CD8-positive, alpha-beta memory T cell (primary cell): ENCODE measurements around the gene MTNR1B. TPM values are rescaled to one million over a fixed set of nuclear protein-coding genes. Genes with fewer than 3 reads are reported as not detected.

Experiments
- CTCF ChIA-PET: fragments of 350-600 bp; sonication (Branson Sonifier 250); formaldehyde crosslinking; loops from one replicate; lab custom pipeline; 2021; ENCODE audit warnings: antibody characterized with exemption; lab: Charles Lee
- POLR2A ChIA-PET: fragments of 350-600 bp; sonication (Branson Sonifier 250); formaldehyde crosslinking; loops from one replicate; lab custom pipeline; 2021; ENCODE audit warnings: antibody characterized with exemption; lab: Charles Lee
- DNase-seq, 5 donors: peaks; one replicate each; pipeline versions ENCODE4 v3.0.0 to v3.0.0-alpha.2; 2020 to 2022; ENCODE audit warnings: mixed read lengths in 1 of 5
- H3K27ac ChIP-seq: one replicate; pipeline ENCODE4 v1.7.0; 2013; ENCODE audit warnings: low read depth, mild to moderate bottlenecking, low read length, moderate library complexity
- H3K27me3 ChIP-seq: 2 replicates; pipeline ENCODE4 v1.7.0; 2013; ENCODE audit warnings: low read length, mild to moderate bottlenecking; ENCODE audit not compliant: insufficient read depth, poor library complexity, severe bottlenecking
- H3K36me3 ChIP-seq: 2 replicates; pipeline ENCODE4 v1.7.0; 2013; ENCODE audit warnings: mild to moderate bottlenecking, low read length, moderate library complexity; ENCODE audit not compliant: insufficient read depth
- H3K4me1 ChIP-seq: 2 replicates; pipeline ENCODE4 v1.7.0; 2013; ENCODE audit warnings: mild to moderate bottlenecking, low read length, moderate library complexity; ENCODE audit not compliant: insufficient read depth
- H3K4me3 ChIP-seq: 2 replicates; pipeline ENCODE4 v1.7.0; 2013; ENCODE audit warnings: mild to moderate bottlenecking, low read length
- H3K9me3 ChIP-seq: 2 replicates; pipeline ENCODE4 v1.7.0; 2013; ENCODE audit warnings: mild to moderate bottlenecking, low read length
- H3K27ac Mint-ChIP-seq, 8 donors: one replicate each; pipeline ENCODE4 v1.8.0; 2020 to 2021; ENCODE audit warnings: mixed read lengths in 8 of 8, mild to moderate bottlenecking in 6 of 8, inconsistent platforms in 3 of 8, moderate library complexity in 3 of 8
- H3K27me3 Mint-ChIP-seq, 2 donors: one replicate each; pipeline ENCODE4 v1.8.0; 2020 to 2021; ENCODE audit warnings: mixed read lengths in 2 of 2, mild to moderate bottlenecking in 1 of 2, moderate library complexity in 1 of 2
- H3K36me3 Mint-ChIP-seq, 3 donors: one replicate each; pipeline ENCODE4 v1.8.0; 2020 to 2021; ENCODE audit warnings: mixed read lengths in 3 of 3, inconsistent platforms in 1 of 3, mild to moderate bottlenecking in 1 of 3
- H3K4me1 Mint-ChIP-seq, 3 donors: one replicate each; pipeline ENCODE4 v1.8.0; 2020 to 2021; ENCODE audit warnings: mixed read lengths in 3 of 3, inconsistent platforms in 1 of 3, mild to moderate bottlenecking in 1 of 3
- H3K4me3 Mint-ChIP-seq, 7 donors: one replicate each; pipeline ENCODE4 v1.8.0; 2020 to 2021; ENCODE audit warnings: mixed read lengths in 7 of 7, mild to moderate bottlenecking in 6 of 7, moderate library complexity in 4 of 7, inconsistent platforms in 2 of 7
- H3K9me3 Mint-ChIP-seq, 5 donors: one replicate each; pipeline ENCODE4 v1.8.0; 2020 to 2022; ENCODE audit warnings: mixed read lengths in 5 of 5, mild to moderate bottlenecking in 3 of 5, moderate library complexity in 2 of 5, inconsistent platforms in 1 of 5
- polyA plus RNA-seq: library from polyadenylated mRNA; unstranded; fragments of 300-500 nt; fragmentation: Illumina TruSeq; gene quantifications from one replicate; pipeline ENCODE4 v1.2.3, GENCODE V29; 2021
- total RNA-seq, 2 experiments: library from RNA; stranded (reverse); gene quantifications; one replicate each; pipeline ENCODE4 v1.2.3, GENCODE V29; 2021

Gene MTNR1B
- total and polyA plus RNA-seq, 3 experiments from 2014 or later = not detected

DNA sequence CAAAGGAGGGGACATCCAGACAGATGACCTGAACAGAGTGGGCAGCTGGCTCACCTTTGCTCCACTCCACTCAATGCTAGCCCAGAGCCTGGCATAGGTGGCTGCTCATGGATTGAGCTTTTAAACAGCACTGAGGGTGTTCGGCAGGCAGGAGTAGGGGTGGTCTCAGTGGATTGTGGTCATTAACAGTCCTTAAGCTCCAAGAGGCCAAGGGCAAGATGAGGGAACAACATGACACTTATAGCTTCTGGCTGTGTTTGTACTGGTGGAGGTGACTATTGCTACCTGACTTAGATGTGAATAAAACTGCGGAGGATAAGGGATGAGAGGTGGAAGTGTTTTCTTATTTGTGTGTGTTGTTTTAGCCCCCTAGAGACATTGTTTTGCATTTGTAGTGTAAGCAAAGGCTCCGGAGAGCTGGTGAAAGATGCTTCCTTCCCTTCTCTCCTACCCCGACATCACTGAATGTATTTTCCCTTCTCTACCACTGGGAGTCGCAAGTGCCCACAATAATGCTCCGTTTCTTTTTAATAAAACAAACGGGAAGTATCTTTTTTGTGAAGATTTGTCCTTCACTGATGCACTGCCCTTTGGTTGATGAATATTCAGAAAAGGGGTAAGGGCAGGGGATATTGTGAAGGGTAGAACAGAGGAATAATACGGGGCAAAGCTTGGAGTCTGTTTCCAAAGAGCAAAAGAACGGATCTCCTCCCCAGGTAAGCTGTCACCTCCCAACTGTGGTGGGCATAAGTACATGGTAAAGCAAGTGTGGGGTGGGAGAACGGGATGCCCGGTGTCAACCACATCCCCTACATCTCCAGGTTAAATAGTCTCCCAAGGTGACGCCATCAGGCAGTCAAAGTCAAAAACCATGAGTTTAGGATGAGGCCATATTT is 27.5 kb upstream of the MTNR1B start:
- Mint-ChIP-seq H3K27ac (peak overlapping the region in 1 of 8 donors; percentile 47), H3K27me3 (peaks cover 0 to 6% of the 10 kb centered on the region in 2 donors), H3K4me1 (no peaks in the 10 kb centered on the region), H3K4me3 (no peak overlapping the region), H3K36me3 (no peaks in the 10 kb centered on the region), H3K9me3 (peaks cover 0 to 15% (median 5%) of the 10 kb centered on the region in 5 donors)
- DNase-seq = no peak
- Histone ChIP-seq H3K4me3 (no peak overlapping the region), H3K27ac (no peak overlapping the region), H3K9me3 (no peaks in the 10 kb centered on the region), H3K4me1 (no peaks in the 10 kb centered on the region), H3K36me3 (no peaks in the 10 kb centered on the region), H3K27me3 (no peaks in the 10 kb centered on the region)
- POLR2A ChIA-PET = no interaction called here
- CTCF ChIA-PET = interaction anchor here (0.7 kb wide), 1 partner anchor 284 kb away, joined by 3 read pairs; no protein-coding TSS in a partner anchor

DNA sequence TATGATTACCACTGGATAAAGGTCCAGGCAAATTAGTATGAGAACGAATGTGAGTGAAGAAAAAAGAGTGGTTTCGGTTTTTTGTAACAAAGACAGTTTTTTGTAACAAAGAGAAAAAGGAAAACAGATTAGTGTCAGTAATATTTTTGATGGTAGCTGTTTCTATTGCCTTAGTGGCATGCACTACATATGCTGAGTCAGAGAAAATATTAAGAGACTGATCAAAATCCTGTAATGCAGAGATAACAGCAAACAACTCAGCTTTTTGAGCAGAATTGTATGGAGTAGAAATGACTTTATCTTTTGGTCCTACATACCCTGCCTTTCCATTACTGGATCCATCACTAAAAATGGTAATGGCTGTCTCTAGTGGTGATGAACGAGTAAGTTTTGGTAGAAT is 22.7 kb upstream of the MTNR1B start:
- CTCF ChIA-PET = no interaction called here
- no peak overlapping the region for H3K4me3 ChIP-seq
- H3K27ac ChIP-seq = no peak overlapping the region
- Mint-ChIP-seq H3K27ac (no peak overlapping the region), H3K4me1 (no peaks in the 10 kb centered on the region), H3K27me3 (peaks cover 3 to 4% of the 10 kb centered on the region in 2 donors), H3K9me3 (peaks cover 15 to 41% (median 19%) of the 10 kb centered on the region in 5 donors), H3K36me3 (peaks cover 0 to 2% (median 0%) of the 10 kb centered on the region in 3 donors), H3K4me3 (no peak overlapping the region)
- POLR2A ChIA-PET = no interaction called here
- no peak for DNase-seq
- H3K27me3 ChIP-seq = no peaks in the 10 kb centered on the region
- no peaks in the 10 kb centered on the region for H3K36me3 ChIP-seq
- H3K9me3 ChIP-seq = no peaks in the 10 kb centered on the region
- H3K4me1 ChIP-seq = no peaks in the 10 kb centered on the region

DNA sequence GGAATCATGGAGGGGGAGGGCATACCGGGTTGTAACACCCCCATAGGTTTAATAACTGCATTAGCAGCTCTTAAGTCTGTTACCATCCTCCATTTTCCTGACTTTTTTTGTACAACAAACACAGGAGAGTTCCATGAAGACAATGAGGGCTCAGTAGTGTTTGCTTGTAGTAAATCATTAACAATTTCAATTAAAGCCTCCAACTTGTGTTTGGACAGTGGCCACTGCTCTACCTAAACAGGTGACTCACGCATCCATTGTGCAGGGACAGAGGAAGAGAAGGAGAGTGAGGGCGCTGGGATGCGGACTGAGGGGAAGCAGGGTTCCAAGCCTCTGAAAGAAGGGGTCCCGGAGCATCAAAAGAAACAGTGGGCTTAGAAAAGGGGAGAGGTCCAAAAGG is 21.3 kb upstream of the MTNR1B start:
- peaks cover 0 to 3% of the 10 kb centered on the region in 2 donors for H3K27me3 Mint-ChIP-seq
- no peak overlapping the region for H3K27ac ChIP-seq
- no peaks in the 10 kb centered on the region for H3K9me3 ChIP-seq
- ChIA-PET POLR2A (no interaction called here), CTCF (no interaction called here)
- no peak for DNase-seq
- no peaks in the 10 kb centered on the region for H3K4me1 Mint-ChIP-seq
- H3K27ac Mint-ChIP-seq = no peak overlapping the region
- peaks cover 0 to 2% (median 0%) of the 10 kb centered on the region in 3 donors for H3K36me3 Mint-ChIP-seq
- H3K4me3 ChIP-seq = no peak overlapping the region
- H3K4me1 ChIP-seq = no peaks in the 10 kb centered on the region
- no peak overlapping the region for H3K4me3 Mint-ChIP-seq
- H3K36me3 ChIP-seq = no peaks in the 10 kb centered on the region
- H3K27me3 ChIP-seq = no peaks in the 10 kb centered on the region
- peaks cover 15 to 41% (median 19%) of the 10 kb centered on the region in 5 donors for H3K9me3 Mint-ChIP-seq

DNA sequence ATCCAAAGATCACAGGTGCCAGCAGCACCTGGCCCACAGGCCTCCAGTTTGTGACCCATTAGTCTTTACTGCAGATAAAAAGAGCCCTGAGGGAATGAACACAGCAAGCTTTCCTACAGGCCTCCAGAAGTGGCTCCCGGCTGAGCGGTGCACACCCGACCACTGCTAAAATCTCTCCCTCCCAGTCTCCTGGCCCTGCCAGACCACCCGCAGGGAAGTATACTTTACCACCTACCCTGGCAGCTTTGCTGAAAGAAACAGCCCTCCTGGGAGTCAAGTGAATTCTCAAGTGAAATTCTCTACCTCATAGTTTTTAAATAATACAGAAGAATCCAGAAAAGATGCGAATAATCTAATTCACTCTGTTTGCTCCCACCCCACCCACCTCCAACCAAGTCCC is 15.4 kb upstream of the MTNR1B start:
- Mint-ChIP-seq H3K9me3 (peaks cover 8 to 13% (median 12%) of the 10 kb centered on the region in 5 donors), H3K4me3 (no peak overlapping the region), H3K4me1 (no peaks in the 10 kb centered on the region), H3K27me3 (peaks cover 0 to 3% of the 10 kb centered on the region in 2 donors), H3K27ac (no peak overlapping the region), H3K36me3 (no peaks in the 10 kb centered on the region)
- POLR2A ChIA-PET = no interaction called here
- no peak overlapping the region for H3K4me3 ChIP-seq
- H3K27ac ChIP-seq = no peak overlapping the region
- no peak for DNase-seq
- H3K4me1 ChIP-seq = no peaks in the 10 kb centered on the region
- CTCF ChIA-PET = no interaction called here
- no peaks in the 10 kb centered on the region for H3K36me3 ChIP-seq
- no peaks in the 10 kb centered on the region for H3K9me3 ChIP-seq
- H3K27me3 ChIP-seq = no peaks in the 10 kb centered on the region

DNA sequence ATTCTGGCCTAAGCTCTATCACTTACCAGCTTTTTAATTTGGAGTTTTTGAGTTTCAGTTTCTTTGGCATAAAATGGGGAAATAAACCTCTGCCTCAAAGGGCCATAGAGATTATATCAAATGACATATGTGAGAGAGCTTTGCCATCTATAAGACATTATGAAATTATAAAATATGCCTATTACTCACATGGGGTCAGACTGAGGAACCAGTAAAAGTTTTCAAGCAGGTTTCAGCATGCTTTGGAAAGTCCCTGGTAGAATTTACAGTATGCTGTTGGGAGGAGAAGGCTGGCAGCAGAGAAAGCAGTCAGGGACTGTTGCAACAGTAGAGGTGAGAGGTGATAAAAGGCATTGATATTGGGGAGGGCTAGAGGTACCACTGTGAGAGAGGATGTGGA is 13.6 kb upstream of the MTNR1B start:
- Mint-ChIP-seq H3K4me3 (no peak overlapping the region), H3K36me3 (no peaks in the 10 kb centered on the region), H3K27me3 (peaks cover 0 to 3% of the 10 kb centered on the region in 2 donors), H3K27ac (no peak overlapping the region), H3K9me3 (peaks cover 2 to 4% (median 3%) of the 10 kb centered on the region in 5 donors), H3K4me1 (no peaks in the 10 kb centered on the region)
- H3K27me3 ChIP-seq = no peaks in the 10 kb centered on the region
- no peak for DNase-seq
- H3K9me3 ChIP-seq = no peaks in the 10 kb centered on the region
- ChIA-PET POLR2A (no interaction called here), CTCF (no interaction called here)
- H3K4me3 ChIP-seq = no peak overlapping the region
- H3K36me3 ChIP-seq = no peaks in the 10 kb centered on the region
- no peak overlapping the region for H3K27ac ChIP-seq
- no peaks in the 10 kb centered on the region for H3K4me1 ChIP-seq

DNA sequence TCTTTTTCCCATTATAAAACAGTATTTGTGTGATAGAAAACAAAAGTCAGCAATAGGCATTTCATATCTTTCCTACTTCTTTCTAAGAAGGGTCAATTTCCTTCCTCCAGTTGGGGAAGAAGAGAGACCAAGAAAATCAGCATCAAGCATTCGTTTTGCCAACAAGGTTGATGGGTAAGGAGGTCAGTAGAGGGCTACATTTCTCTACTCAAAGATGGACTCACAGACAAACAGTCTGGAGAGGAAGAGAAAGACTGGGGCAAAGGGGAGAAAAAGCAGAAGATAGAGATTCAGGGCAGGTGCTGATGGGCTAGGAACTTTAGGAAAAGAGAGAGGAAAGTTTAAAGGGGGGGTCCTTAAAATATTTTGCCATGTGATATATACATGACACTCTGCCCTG is 8.6 kb upstream of the MTNR1B start:
- Mint-ChIP-seq H3K4me3 (no peak overlapping the region), H3K27ac (no peak overlapping the region), H3K36me3 (no peaks in the 10 kb centered on the region), H3K9me3 (peaks cover 0 to 2% (median 0%) of the 10 kb centered on the region in 5 donors), H3K27me3 (peaks cover 0 to 3% of the 10 kb centered on the region in 2 donors), H3K4me1 (no peaks in the 10 kb centered on the region)
- DNase-seq = no peak
- Histone ChIP-seq H3K27me3 (no peaks in the 10 kb centered on the region), H3K36me3 (no peaks in the 10 kb centered on the region), H3K9me3 (no peaks in the 10 kb centered on the region), H3K27ac (no peak overlapping the region), H3K4me3 (no peak overlapping the region), H3K4me1 (no peaks in the 10 kb centered on the region)
- POLR2A ChIA-PET = no interaction called here
- CTCF ChIA-PET = no interaction called here

DNA sequence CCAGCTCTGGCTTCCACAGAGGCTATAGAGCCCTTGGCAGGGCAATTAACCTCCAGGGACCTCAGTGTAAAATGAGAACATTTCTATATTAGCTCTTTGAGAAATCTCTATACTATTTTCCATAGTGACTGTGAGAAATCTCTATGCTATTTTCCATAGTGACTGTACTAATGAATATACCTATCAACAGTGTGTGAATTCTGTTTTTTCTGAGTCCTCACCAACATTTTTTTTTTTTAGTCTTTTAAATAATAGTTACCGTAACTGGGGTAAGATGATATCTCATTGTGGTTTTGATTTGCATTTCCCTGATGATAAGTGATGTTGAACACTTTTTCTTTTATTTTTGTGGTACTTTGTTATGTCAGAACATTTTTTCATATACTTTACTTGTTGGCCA is 7.0 kb upstream of the MTNR1B start:
- POLR2A ChIA-PET = no interaction called here

DNA sequence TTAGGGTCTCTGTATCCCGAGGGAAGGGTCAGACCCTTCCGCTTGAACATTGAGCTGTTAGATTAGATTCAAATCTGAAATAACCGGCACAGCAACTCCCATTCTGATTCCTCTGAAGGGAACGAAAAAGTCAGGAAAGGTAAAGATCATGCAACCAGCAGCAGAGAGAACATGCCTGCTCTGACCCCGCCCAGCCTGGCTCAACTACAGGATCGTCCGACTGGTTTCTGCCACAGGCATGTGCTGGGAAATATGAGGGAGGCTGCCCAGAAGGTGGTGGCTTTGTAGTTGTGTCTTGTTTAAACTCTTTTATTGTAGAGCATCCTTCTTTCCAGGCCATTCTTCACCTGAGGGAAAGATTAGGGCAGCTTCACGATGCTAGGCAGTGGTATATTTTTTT is 5.0 kb upstream of the MTNR1B start:
- H3K27me3 Mint-ChIP-seq = peaks cover 0 to 2% of the 10 kb centered on the region in 2 donors
- peaks cover 0 to 3% (median 0%) of the 10 kb centered on the region in 5 donors for H3K9me3 Mint-ChIP-seq
- Histone ChIP-seq H3K4me3 (no peak overlapping the region), H3K27me3 (no peaks in the 10 kb centered on the region), H3K4me1 (no peaks in the 10 kb centered on the region), H3K9me3 (no peaks in the 10 kb centered on the region), H3K36me3 (no peaks in the 10 kb centered on the region), H3K27ac (no peak overlapping the region)
- no peaks in the 10 kb centered on the region for H3K36me3 Mint-ChIP-seq
- no peak overlapping the region for H3K27ac Mint-ChIP-seq
- H3K4me3 Mint-ChIP-seq = no peak overlapping the region
- H3K4me1 Mint-ChIP-seq = no peaks in the 10 kb centered on the region
- DNase-seq = no peak
- CTCF ChIA-PET = no interaction called here
- POLR2A ChIA-PET = no interaction called here

More for the DNA sequence above, 7.0 kb upstream of the MTNR1B start:
- H3K4me1 ChIP-seq = no peaks in the 10 kb centered on the region
- Mint-ChIP-seq H3K36me3 (no peaks in the 10 kb centered on the region), H3K9me3 (peaks cover 0 to 3% (median 0%) of the 10 kb centered on the region in 5 donors), H3K27ac (no peak overlapping the region), H3K27me3 (peaks cover 0 to 3% of the 10 kb centered on the region in 2 donors), H3K4me1 (no peaks in the 10 kb centered on the region), H3K4me3 (no peak overlapping the region)
- no peaks in the 10 kb centered on the region for H3K27me3 ChIP-seq
- no peaks in the 10 kb centered on the region for H3K9me3 ChIP-seq
- H3K4me3 ChIP-seq = no peak overlapping the region
- CTCF ChIA-PET = no interaction called here
- DNase-seq = no peak
- H3K27ac ChIP-seq = no peak overlapping the region
- H3K36me3 ChIP-seq = no peaks in the 10 kb centered on the region
